ENCODE measurements around the gene WDR27.
"Not testable (repeated sequence)": the region's sequence is repeated elsewhere in the genome, so short reads cannot be mapped to it uniquely, and the experiment has no call there.

WDR27 gene

GRCh38 chr6:169707772-169708171 lies 5.9 kb upstream of the WDR27 start:
- DNase-seq, result no peak

- DNase-seq, result no peak
These were observed 1.0 kb upstream of the WDR27 start for GRCh38 chr6:169702840-169703246.

GRCh38 chr6:169701311-169701953 lies 397 bp downstream of the WDR27 start:
- DNase-seq, result no peak

GRCh38 chr6:169700296-169700695 lies 1.5 kb downstream of the WDR27 start:
- no peak for DNase-seq

- not testable (repeated sequence) for DNase-seq
These were observed 4.7 kb downstream of the WDR27 start for GRCh38 chr6:169697115-169697514.

GRCh38 chr6:169695131-169695530 lies 6.7 kb downstream of the WDR27 start:
- no peak for DNase-seq

GRCh38 chr6:169692516-169692915 lies 9.3 kb downstream of the WDR27 start:
- DNase-seq, result no peak

- DNase-seq, result no peak
These were observed 10.6 kb downstream of the WDR27 start for GRCh38 chr6:169691260-169691659.

- no peak for DNase-seq
These were observed 12.5 kb downstream of the WDR27 start for GRCh38 chr6:169689287-169689686.

GRCh38 chr6:169685860-169686259 lies 16.0 kb downstream of the WDR27 start:
- DNase-seq, result no peak

- no peak for DNase-seq
These were observed 17.8 kb downstream of the WDR27 start for GRCh38 chr6:169684056-169684455.

GRCh38 chr6:169678342-169678741 lies 23.5 kb downstream of the WDR27 start:
- DNase-seq, result no peak

GRCh38 chr6:169677096-169677495 lies 24.7 kb downstream of the WDR27 start:
- no peak for DNase-seq

GRCh38 chr6:169675011-169675410 lies 26.8 kb downstream of the WDR27 start:
- DNase-seq, result no peak

GRCh38 chr6:169671563-169671962 lies 30.3 kb downstream of the WDR27 start:
- DNase-seq, result no peak

- no peak for DNase-seq
These were observed 31.9 kb downstream of the WDR27 start for GRCh38 chr6:169669889-169670288.

- no peak for DNase-seq
These were observed 32.7 kb downstream of the WDR27 start for GRCh38 chr6:169669147-169669546.

- DNase-seq, result no peak
These were observed 33.5 kb downstream of the WDR27 start for GRCh38 chr6:169668203-169668847.

GRCh38 chr6:169667716-169668115 lies 34.1 kb downstream of the WDR27 start:
- no peak for DNase-seq

GRCh38 chr6:169666441-169666840 lies 35.4 kb downstream of the WDR27 start:
- DNase-seq, result no peak

- DNase-seq, result peak; percentile 37
These were observed 36.5 kb downstream of the WDR27 start for GRCh38 chr6:169665289-169665688.

GRCh38 chr6:169664227-169664626 lies 37.6 kb downstream of the WDR27 start:
- no peak for DNase-seq

GRCh38 chr6:169663468-169663867 lies 38.4 kb downstream of the WDR27 start:
- DNase-seq, result no peak

- no peak for DNase-seq
These were observed 40.5 kb downstream of the WDR27 start for GRCh38 chr6:169661391-169661756.
